Loucy (cell line): Measurements from ENCODE around the gene PRAMEF10.
"Not testable (repeated sequence)": the region's sequence is repeated elsewhere in the genome, so short reads cannot be mapped to it uniquely, and the experiment has no call there.

Source experiments
- H2AFZ ChIP-seq: fragments of 200-600 bp; sonication (generic); 2 replicates; pipeline ENCODE4 v1.6.0; 2016; ENCODE audit warnings: antibody characterized with exemption, mild to moderate bottlenecking, low read length, moderate library complexity
- H3F3A ChIP-seq: fragments of 200-600 bp; 2 replicates; pipeline ENCODE4 v1.6.0; 2016; ENCODE audit warnings: antibody characterized with exemption, low read depth, mild to moderate bottlenecking
- H3K27me3 ChIP-seq: fragments of 200-600 bp; sonication (generic); 2 replicates; pipeline ENCODE4 v1.6.1; 2014; ENCODE audit warnings: low read length, mild to moderate bottlenecking; ENCODE audit not compliant: insufficient read depth, poor library complexity, severe bottlenecking
- H3K36me3 ChIP-seq: fragments of 200-600 bp; sonication (generic); 2 replicates; pipeline ENCODE4 v1.6.1; 2016; ENCODE audit warnings: low read length; ENCODE audit not compliant: insufficient read depth
- H3K4me1 ChIP-seq: fragments of 200-600 bp; sonication (generic); 2 replicates; pipeline ENCODE4 v1.5.1; 2014; ENCODE audit warnings: low read length, mild to moderate bottlenecking; ENCODE audit not compliant: insufficient read depth, poor library complexity, severe bottlenecking
- H3K4me2 ChIP-seq: fragments of 200-600 bp; sonication (generic); 2 replicates; pipeline ENCODE4 v1.6.0; 2014; ENCODE audit warnings: antibody characterized with exemption, low read length, low read depth, mild to moderate bottlenecking; ENCODE audit not compliant: poor library complexity, severe bottlenecking
- H3K4me3 ChIP-seq: fragments of 200-600 bp; sonication (generic); 2 replicates; pipeline ENCODE4 v1.5.1; 2014; ENCODE audit warnings: low read length, mild to moderate bottlenecking, mixed read lengths; ENCODE audit not compliant: poor library complexity, severe bottlenecking
- H3K79me2 ChIP-seq: fragments of 200-600 bp; sonication (generic); 2 replicates; pipeline ENCODE4 v1.6.1; 2014; ENCODE audit warnings: low read length; ENCODE audit not compliant: insufficient read depth
- H3K9ac ChIP-seq: fragments of 200-600 bp; sonication (generic); 2 replicates; pipeline ENCODE4 v1.6.0; 2014; ENCODE audit warnings: mild to moderate bottlenecking, low read depth, low read length, moderate library complexity; ENCODE audit not compliant: poor library complexity, severe bottlenecking
- H3K9me2 ChIP-seq: fragments of 200-600 bp; sonication (generic); replicated peaks from 2 replicates; pipeline ENCODE4 v1.6.1; 2016; ENCODE audit warnings: low read depth, low read length, mixed read lengths
- H3K9me3 ChIP-seq: fragments of 200-600 bp; sonication (generic); 2 replicates; pipeline ENCODE4 v1.6.1; 2014; ENCODE audit warnings: mild to moderate bottlenecking, antibody characterized with exemption, low read length, low read depth; ENCODE audit not compliant: insufficient read depth
- H4K20me1 ChIP-seq: fragments of 200-600 bp; sonication (generic); 2 replicates; pipeline ENCODE4 v1.6.0; 2014; ENCODE audit warnings: antibody characterized with exemption, low read length, mild to moderate bottlenecking; ENCODE audit not compliant: insufficient read depth, poor library complexity, severe bottlenecking

PRAMEF10 gene, protein sequence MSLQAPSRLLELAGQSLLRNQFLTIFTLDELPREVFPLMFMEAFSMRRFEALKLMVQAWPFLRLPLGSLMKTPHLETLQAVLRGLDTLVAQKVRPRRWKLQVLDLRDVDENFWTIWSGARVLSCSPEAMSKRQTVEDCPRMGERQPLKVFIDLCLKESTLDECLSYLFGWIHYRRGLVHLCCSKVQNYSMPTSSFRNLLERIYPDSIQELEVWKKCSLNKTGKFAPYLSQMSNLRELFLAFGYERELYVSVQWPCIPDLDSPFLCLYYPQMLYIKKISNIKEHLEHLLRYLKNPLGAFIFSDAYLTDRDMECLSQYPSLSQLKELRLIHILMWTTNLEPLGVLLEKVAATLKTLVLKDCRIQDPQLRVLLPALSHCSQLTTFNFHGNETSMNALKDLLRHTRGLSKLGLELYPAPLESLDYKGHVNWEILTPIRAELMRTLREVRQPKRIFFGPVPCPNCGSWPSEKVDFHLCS

DNA sequence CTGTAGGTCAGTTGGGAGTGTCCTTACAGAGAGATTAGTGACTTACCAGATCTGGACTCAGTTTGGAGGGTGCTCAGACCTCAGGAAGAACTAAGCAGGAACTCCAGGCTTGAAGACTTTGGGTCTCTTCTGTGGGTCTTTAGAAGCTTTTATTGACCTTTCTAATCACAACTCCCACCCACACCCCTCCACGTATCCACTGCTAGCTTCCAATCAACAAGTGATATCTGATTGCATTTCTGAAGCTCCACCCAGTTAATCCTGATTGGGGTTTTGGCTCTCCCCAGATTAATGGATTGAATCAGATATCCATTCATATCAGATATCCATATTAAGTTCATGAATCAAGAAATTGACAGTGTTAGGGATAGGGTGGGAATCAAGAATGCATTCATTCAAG is at the start of gene PRAMEF10:
Gene PRAMEF10 (minus strand): TSS at position 101 of the 400 bp plus-strand sequence. CDS start 2,423 bp downstream, outside the sequence.
- H3K36me3 ChIP-seq, H2AFZ ChIP-seq, H3K27me3 ChIP-seq, H3K9me2 ChIP-seq, H3K4me1 ChIP-seq, H3K79me2 ChIP-seq, H3K9ac ChIP-seq, H3F3A ChIP-seq, H3K4me2 ChIP-seq, H4K20me1 ChIP-seq, H3K4me3 ChIP-seq, H3K9me3 ChIP-seq: not testable (repeated sequence)

DNA sequence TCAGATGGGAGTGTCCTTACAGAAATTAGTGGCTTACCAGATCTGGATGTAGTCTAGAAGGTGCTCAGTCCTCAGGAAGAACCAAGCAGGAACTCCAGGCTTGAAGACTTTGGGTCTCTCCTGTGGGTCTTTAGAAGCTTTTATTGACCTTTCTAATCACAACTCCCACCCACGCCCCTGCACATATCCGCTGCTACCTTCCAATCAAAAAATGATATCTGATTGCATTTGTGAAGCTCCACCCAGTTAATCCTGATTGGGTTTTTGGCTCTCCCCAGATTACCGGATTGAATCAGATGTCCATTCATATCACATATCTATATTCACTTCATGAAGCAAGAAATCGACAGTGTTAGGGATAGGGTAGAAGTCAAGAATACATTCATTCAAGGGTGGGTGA is 49.4 kb upstream of the PRAMEF10 start, which contains the start of gene PRAMEF6:
Gene PRAMEF6 (minus strand): TSS at position 101 of the 400 bp plus-strand sequence. CDS start 5,062 bp downstream, outside the sequence.
- H3K79me2 ChIP-seq, H3K36me3 ChIP-seq, H3K4me1 ChIP-seq, H3K27me3 ChIP-seq, H3K4me2 ChIP-seq, H3F3A ChIP-seq, H3K9ac ChIP-seq, H3K9me2 ChIP-seq, H4K20me1 ChIP-seq, H3K4me3 ChIP-seq, H3K9me3 ChIP-seq, H2AFZ ChIP-seq: not testable (repeated sequence)

DNA sequence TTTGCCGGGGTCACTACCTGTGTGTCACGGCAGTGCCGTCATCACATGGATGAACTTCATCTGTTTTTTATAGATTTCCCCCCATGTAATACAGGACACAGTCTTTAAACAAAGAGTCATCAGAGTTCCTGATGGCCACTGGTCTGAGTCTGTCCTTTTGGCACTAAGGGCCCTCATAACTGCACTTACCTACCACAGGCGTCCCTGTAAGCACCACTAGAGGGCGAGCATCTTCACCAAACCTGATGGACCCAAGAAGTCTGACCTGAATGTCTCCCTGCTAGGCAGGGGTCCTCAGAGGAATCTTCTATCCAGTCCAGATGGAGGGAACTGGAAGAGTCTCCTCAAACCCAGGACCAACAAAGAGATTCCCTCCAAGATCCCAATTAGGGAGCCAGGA is 26.3 kb upstream of the PRAMEF10 start:
- H2AFZ ChIP-seq, H3K27me3 ChIP-seq, H4K20me1 ChIP-seq: not testable (repeated sequence)

DNA sequence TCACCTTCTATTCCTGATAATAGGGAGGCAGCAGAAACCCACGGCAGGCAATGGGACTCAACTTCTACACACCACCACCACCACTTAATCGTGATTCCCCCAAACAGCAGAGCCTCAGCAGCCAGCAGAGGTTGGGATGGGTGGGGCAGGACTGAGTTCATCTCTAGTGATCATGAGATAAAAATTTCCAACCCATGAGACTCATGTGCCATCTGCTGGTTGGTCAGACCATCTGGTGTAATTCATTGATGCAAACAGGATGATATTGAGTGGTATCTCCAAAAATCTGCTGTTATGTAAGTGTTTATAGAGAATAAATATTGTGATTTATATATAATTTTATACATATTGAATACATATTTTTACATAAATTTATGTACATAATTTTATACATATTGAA is 23.7 kb upstream of the PRAMEF10 start:
- not testable (repeated sequence) for H3K4me3 ChIP-seq, H3F3A ChIP-seq, H3K9me2 ChIP-seq, H3K79me2 ChIP-seq, H4K20me1 ChIP-seq, H3K9ac ChIP-seq, H3K4me2 ChIP-seq, H3K36me3 ChIP-seq, H3K27me3 ChIP-seq, H2AFZ ChIP-seq, H3K4me1 ChIP-seq, H3K9me3 ChIP-seq

More for the DNA sequence above, 26.3 kb upstream of the PRAMEF10 start:
- H3K9ac ChIP-seq, H3F3A ChIP-seq, H3K9me3 ChIP-seq, H3K79me2 ChIP-seq, H3K4me3 ChIP-seq, H3K4me1 ChIP-seq, H3K9me2 ChIP-seq, H3K36me3 ChIP-seq, H3K4me2 ChIP-seq: not testable (repeated sequence)

DNA sequence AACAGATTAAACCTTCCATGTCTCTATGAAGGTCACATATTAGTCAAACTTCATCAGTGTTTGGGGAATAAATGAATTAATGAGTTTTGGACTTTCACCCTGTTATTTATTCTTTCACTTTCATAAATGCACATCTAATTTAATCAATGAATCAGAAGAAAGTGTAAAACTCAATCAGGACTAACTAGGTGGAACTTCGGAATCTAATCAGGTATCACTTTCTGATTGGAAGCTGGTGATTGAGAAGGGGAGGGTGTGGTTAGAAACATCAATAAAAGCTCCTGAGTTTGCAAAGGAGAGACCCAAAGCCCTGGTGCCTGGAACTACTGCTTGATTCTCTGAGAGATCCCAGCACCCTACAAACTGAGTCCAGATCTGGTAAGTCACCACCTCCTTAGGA is 18.2 kb upstream of the PRAMEF10 start, which contains the start of gene PRAMEF7:
Gene PRAMEF7 (plus strand): TSS at position 301 of the 400 bp plus-strand sequence. CDS start 1,083 bp downstream, outside the sequence.
- H3K36me3 ChIP-seq, H4K20me1 ChIP-seq, H3K4me2 ChIP-seq, H3F3A ChIP-seq, H2AFZ ChIP-seq, H3K27me3 ChIP-seq, H3K9ac ChIP-seq, H3K9me3 ChIP-seq, H3K79me2 ChIP-seq, H3K9me2 ChIP-seq, H3K4me3 ChIP-seq, H3K4me1 ChIP-seq: not testable (repeated sequence)

- not testable (repeated sequence) for H3K9me3 ChIP-seq, H3K9me2 ChIP-seq, H3K9ac ChIP-seq, H3K79me2 ChIP-seq, H3K4me1 ChIP-seq, H3K36me3 ChIP-seq, H4K20me1 ChIP-seq, H2AFZ ChIP-seq, H3K4me3 ChIP-seq, H3K27me3 ChIP-seq, H3K4me2 ChIP-seq, H3F3A ChIP-seq
These were observed 5.9 kb upstream of the PRAMEF10 start for GRCh38 chr1:12903793-12904572.

- not testable (repeated sequence) for H3K79me2 ChIP-seq, H3F3A ChIP-seq
These were observed 1.1 kb upstream of the PRAMEF10 start for GRCh38 chr1:12899186-12899585.

More at GRCh38 chr1:12899186-12899585, 1.1 kb upstream of the PRAMEF10 start:
- H3K9ac ChIP-seq, H3K4me1 ChIP-seq, H3K27me3 ChIP-seq, H2AFZ ChIP-seq, H3K4me2 ChIP-seq, H3K9me2 ChIP-seq, H4K20me1 ChIP-seq, H3K4me3 ChIP-seq, H3K9me3 ChIP-seq, H3K36me3 ChIP-seq: not testable (repeated sequence)
